Activated gamma-delta T cell (primary cell): ENCODE data around the gene PSME2.
"Not testable (repeated sequence)": the region's sequence is repeated elsewhere in the genome, so short reads cannot be mapped to it uniquely, and the experiment has no call there.

Experiments used
- DNase-seq: peaks from one replicate; lab custom pipeline; 2025; lab: John Stamatoyannopoulos, UW

The PSME2 gene

GRCh38 chr14:24114532-24115421, 31.6 kb downstream of the PSME2 start, which contains the start of the genes DCAF11 and NRL:
Gene DCAF11, plus strand, starts transcription at chr14:24114777. Its CDS starts 818 bp downstream, at chr14:24115595.
Gene NRL, minus strand, starts transcription at chr14:24114949. Its CDS starts 32,101 bp downstream, at chr14:24082848.
- DNase-seq = peak; percentile 99

GRCh38 chr14:24113801-24114531, 32.4 kb downstream of the PSME2 start:
- DNase-seq = peak; percentile 45

- DNase-seq = no peak
Measured at GRCh38 chr14:24113379-24113800, 33.0 kb downstream of the PSME2 start.

- DNase-seq = no peak
Measured at GRCh38 chr14:24110523-24110922, 35.9 kb downstream of the PSME2 start.

- DNase-seq = no peak
Measured at GRCh38 chr14:24110060-24110459, 36.4 kb downstream of the PSME2 start.

GRCh38 chr14:24108336-24108874, 38.0 kb downstream of the PSME2 start:
- no peak for DNase-seq

GRCh38 chr14:24106672-24107271, 39.6 kb downstream of the PSME2 start:
- DNase-seq = no peak

GRCh38 chr14:24105609-24106239, 40.7 kb downstream of the PSME2 start:
- not testable (repeated sequence) for DNase-seq

GRCh38 chr14:24103451-24103850, 43.0 kb downstream of the PSME2 start:
- no peak for DNase-seq

- no peak for DNase-seq
Measured at GRCh38 chr14:24102357-24103048, 43.9 kb downstream of the PSME2 start.

- DNase-seq = no peak
Measured at GRCh38 chr14:24100982-24101494, 45.4 kb downstream of the PSME2 start.

GRCh38 chr14:24100197-24100981, 46.0 kb downstream of the PSME2 start:
- DNase-seq = no peak

- DNase-seq = no peak
Measured at GRCh38 chr14:24098927-24099813, 47.2 kb downstream of the PSME2 start.

GRCh38 chr14:24098229-24098926, 48.0 kb downstream of the PSME2 start:
- no peak for DNase-seq

GRCh38 chr14:24096545-24097181, 49.7 kb downstream of the PSME2 start:
- no peak for DNase-seq

GRCh38 chr14:24095271-24096068, 50.9 kb downstream of the PSME2 start:
- DNase-seq = no peak

GRCh38 chr14:24094841-24095270, 51.6 kb downstream of the PSME2 start:
- DNase-seq = no peak
